GM12891 (cell line): ENCODE data around the gene DTD1.

Source experiments
- DNase-seq: peaks from one replicate; pipeline ENCODE4 v3.0.0; 2011; ENCODE audit warnings: low spot score; ENCODE audit not compliant: insufficient read length
- FAIRE-seq: peaks from 2 replicates; lab custom pipeline; 2011; peaks lifted over from hg19 to GRCh38; lab: Jason Lieb, UNC
- PAX5 ChIP-seq: IDR thresholded peaks from 2 replicates; pipeline ENCODE4 v1.6.1; 2011; ENCODE audit warnings: low read length, moderate library complexity, mild to moderate bottlenecking; ENCODE audit not compliant: insufficient read depth, severe bottlenecking
- POLR2A ChIP-seq: IDR thresholded peaks from 2 replicates; pipeline ENCODE4 v1.6.1; 2011; ENCODE audit warnings: low read depth, low read length, control low read depth
- POLR2AphosphoS5 ChIP-seq: IDR thresholded peaks from 2 replicates; pipeline ENCODE4 v1.6.1; 2011; ENCODE audit warnings: low read depth, low read length, control low read depth
- POU2F2 ChIP-seq: IDR thresholded peaks from 2 replicates; pipeline ENCODE4 v1.6.1; 2011; ENCODE audit warnings: low read depth, mild to moderate bottlenecking, control low read depth, low read length, moderate library complexity
- SPI1 ChIP-seq: IDR thresholded peaks from 2 replicates; pipeline ENCODE4 v1.6.1; 2011; ENCODE audit warnings: low read depth, low read length, control low read depth
- TAF1 ChIP-seq: IDR thresholded peaks from 2 replicates; pipeline ENCODE4 v1.6.1; 2011; ENCODE audit warnings: low read depth, low read length, control low read depth

DTD1 gene

DNA sequence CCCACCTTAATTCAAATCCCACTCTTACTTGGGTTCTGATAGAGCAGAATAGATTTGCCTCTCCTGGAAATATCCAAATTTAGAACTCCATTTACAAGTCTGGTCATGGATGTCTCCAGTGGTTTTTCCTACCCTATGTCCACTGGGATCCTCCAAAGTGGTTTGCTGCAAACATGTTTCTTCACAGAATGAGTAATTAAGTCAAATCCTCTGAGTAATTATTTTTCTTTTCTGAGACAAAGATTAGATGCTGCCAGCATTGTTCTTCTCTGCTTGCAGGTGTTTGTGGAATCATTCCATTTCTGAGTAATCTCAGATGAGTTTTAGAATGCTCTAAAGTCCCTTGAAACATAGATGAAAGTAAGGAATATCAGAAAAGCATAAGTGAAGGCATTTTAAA lies 21.9 kb downstream of the DTD1 start:
- DNase-seq (no peak), FAIRE-seq (no peak)
- TF ChIP-seq POLR2A (no peak), PAX5 (no peak), TAF1 (no peak), POLR2AphosphoS5 (no peak), SPI1 (no peak), POU2F2 (no peak)

GRCh38 chr20:18611492-18611891 lies 23.6 kb downstream of the DTD1 start:
- no peak for DNase-seq
- TF ChIP-seq POLR2A (no peak), TAF1 (no peak), PAX5 (no peak), POU2F2 (no peak), SPI1 (no peak), POLR2AphosphoS5 (no peak)
- no peak for FAIRE-seq

GRCh38 chr20:18613553-18613952 lies 25.7 kb downstream of the DTD1 start:
- TF ChIP-seq PAX5 (no peak), POLR2A (no peak), POU2F2 (no peak), TAF1 (no peak), SPI1 (no peak), POLR2AphosphoS5 (no peak)
- no peak for DNase-seq
- no peak for FAIRE-seq

DNA sequence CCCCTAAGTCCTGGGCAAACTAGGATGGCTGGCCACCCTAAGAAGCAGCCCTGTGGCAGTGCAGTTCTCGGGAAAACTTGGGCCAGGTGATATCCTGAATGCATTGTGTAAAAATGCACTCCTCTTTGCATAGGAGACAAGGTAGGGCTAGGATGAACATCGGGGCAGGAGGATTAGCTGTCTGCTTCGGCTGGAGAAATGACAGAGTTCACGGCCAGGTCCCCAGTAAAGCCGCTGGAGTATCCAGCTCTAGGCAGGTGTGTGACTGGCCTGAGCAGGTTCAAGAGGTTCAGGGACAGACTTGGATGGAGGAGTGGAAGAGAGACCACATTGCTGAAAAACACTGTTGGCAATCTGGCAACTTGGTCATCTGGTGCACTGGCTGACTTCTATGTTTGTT lies 26.4 kb downstream of the DTD1 start:
- DNase-seq, result no peak
- no peak for FAIRE-seq
- no peak for TF ChIP-seq POU2F2
- TF ChIP-seq POLR2A, result no peak
- TF ChIP-seq POLR2AphosphoS5, result no peak
- no peak for TF ChIP-seq TAF1
- TF ChIP-seq PAX5, result no peak
- TF ChIP-seq SPI1, result no peak

GRCh38 chr20:18615020-18615650 lies 27.3 kb downstream of the DTD1 start:
- FAIRE-seq (no peak), DNase-seq (no peak)
- no peak for TF ChIP-seq TAF1
- no peak for TF ChIP-seq POLR2A
- TF ChIP-seq POU2F2, result no peak
- TF ChIP-seq SPI1, result no peak
- TF ChIP-seq PAX5, result no peak
- no peak for TF ChIP-seq POLR2AphosphoS5

DNA sequence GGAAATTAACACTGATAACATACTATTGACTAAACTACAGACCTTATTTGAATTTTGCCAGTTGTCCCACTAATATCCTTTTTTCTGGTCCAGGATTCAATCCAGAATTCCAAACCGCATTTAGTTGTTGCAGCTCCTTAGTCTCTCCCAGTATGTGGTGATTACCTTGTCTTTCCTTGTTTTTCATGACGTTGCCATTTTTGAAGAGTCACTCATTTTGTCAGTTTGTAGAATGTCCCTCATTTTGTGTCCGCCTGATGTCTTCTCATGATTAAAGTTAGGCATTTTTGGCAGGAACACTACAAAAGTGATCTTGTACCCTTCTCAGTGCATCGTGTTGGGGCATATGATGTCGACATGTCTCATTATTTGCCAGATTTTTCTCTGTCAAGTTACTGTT lies 33.1 kb downstream of the DTD1 start:
- no peak for FAIRE-seq
- no peak for DNase-seq
- TF ChIP-seq PAX5 (no peak), TAF1 (no peak), POLR2A (no peak), POU2F2 (no peak), POLR2AphosphoS5 (no peak), SPI1 (no peak)

- TF ChIP-seq SPI1 (no peak), POLR2AphosphoS5 (no peak), POU2F2 (no peak)
- no peak for DNase-seq
- FAIRE-seq, result no peak
These were observed 35.5 kb downstream of the DTD1 start for GRCh38 chr20:18623156-18623910.

DNA sequence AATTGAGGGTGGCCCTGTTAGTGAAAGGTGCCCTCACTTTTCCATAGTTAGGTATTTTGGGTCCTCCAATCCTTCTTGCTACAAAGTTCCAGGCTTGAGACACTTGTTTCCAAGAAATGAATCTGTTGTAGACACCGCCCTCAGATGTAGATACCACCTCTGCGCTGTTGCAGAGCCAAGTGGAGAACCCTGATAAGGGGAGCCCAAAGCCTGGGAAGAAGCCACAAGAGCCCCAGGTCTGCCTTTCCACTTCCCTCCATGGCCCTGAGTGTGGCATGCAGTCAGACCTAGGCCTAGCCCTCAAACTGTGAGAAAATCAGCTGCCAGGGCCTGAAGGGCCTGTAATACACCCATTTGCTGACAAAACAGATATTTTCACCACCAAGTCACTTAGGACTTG lies 37.1 kb downstream of the DTD1 start:
- no peak for FAIRE-seq
- no peak for DNase-seq
- TF ChIP-seq POLR2A (no peak), POLR2AphosphoS5 (no peak), POU2F2 (no peak), PAX5 (no peak), SPI1 (no peak), TAF1 (no peak)

- TF ChIP-seq POLR2A (no peak), POU2F2 (no peak), SPI1 (no peak), PAX5 (no peak), POLR2AphosphoS5 (no peak), TAF1 (no peak)
- DNase-seq (no peak), FAIRE-seq (no peak)
These were observed 38.2 kb downstream of the DTD1 start for GRCh38 chr20:18625907-18626655.

DNA sequence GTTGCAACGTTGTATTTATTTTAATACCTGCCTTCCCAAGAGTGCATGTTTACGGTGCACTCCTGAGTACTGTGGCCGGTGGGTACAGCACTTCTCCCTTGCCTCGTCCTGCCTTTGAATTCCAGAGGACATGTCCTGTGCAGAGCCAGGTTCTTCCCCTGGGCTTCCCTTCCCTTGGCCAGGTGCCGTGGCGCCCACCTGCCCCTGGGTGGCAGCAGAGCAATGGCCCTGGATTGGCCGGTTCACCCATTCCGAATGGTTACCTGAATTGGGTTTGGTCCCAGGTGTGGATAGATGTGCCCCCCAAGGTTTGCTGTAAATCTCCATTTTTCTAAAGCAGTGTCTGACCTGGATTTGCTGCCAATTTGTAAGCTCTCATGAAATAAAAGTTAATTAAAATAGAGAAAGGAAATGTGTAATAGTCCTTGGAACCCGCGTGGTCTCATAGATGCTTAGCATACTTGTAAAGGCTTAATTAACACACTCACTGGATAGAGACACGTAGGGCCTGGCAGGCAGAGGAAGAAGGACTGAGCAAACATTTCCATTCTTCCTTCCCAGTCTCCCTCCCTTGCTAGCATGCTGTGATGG lies 40.6 kb downstream of the DTD1 start:
- FAIRE-seq (no peak), DNase-seq (no peak)
- TF ChIP-seq TAF1 (no peak), SPI1 (no peak), POLR2AphosphoS5 (no peak), POU2F2 (no peak), PAX5 (no peak), POLR2A (no peak)
